H9 (cell line): ENCODE data around the gene WDFY3. TPM values are rescaled to one million over a fixed set of nuclear protein-coding genes. Genes with fewer than 3 reads are reported as not detected.

Source experiments
- DNase-seq: peaks from one replicate; pipeline ENCODE4 v3.0.0-alpha.2; 2017
- H2AFZ ChIP-seq: one replicate; pipeline ENCODE4 v1.6.1; 2013; ENCODE audit warnings: mild to moderate bottlenecking, low read length, control low read depth, moderate library complexity
- H2AK5ac ChIP-seq: 2 replicates; pipeline ENCODE4 v1.6.1; 2013; ENCODE audit warnings: low read length, control low read depth, mixed read lengths; ENCODE audit not compliant: insufficient read length
- H2BK120ac ChIP-seq: one replicate; pipeline ENCODE4 v1.6.1; 2013; ENCODE audit warnings: low read depth, mild to moderate bottlenecking, low read length, control low read depth, inconsistent platforms; ENCODE audit not compliant: poor library complexity, severe bottlenecking
- H2BK12ac ChIP-seq: 2 replicates; pipeline ENCODE4 v1.6.1; 2013; ENCODE audit warnings: low read length, control low read depth, mixed read lengths, low read depth; ENCODE audit not compliant: insufficient read length
- H2BK15ac ChIP-seq: 2 replicates; pipeline ENCODE4 v1.6.1; 2013; ENCODE audit warnings: low read depth, low read length, control low read depth
- H2BK20ac ChIP-seq: one replicate; pipeline ENCODE4 v1.6.1; 2013; ENCODE audit warnings: low read depth, mild to moderate bottlenecking, low read length, control low read depth, inconsistent platforms; ENCODE audit not compliant: poor library complexity, severe bottlenecking
- H2BK5ac ChIP-seq: 2 replicates; pipeline ENCODE4 v1.6.1; 2013; ENCODE audit warnings: low read length, control low read depth, mixed read lengths; ENCODE audit not compliant: insufficient read length
- H3K14ac ChIP-seq: 2 replicates; pipeline ENCODE4 v1.6.1; 2013; ENCODE audit warnings: low read length, control low read depth; ENCODE audit not compliant: insufficient read depth
- H3K18ac ChIP-seq: 2 replicates; pipeline ENCODE4 v1.6.1; 2013; ENCODE audit warnings: low read depth, mild to moderate bottlenecking, mixed read lengths, low read length, control low read depth; ENCODE audit not compliant: insufficient read length
- H3K23ac ChIP-seq: 2 replicates; pipeline ENCODE4 v1.6.1; 2013; ENCODE audit warnings: low read length, control low read depth, mixed read lengths, low read depth; ENCODE audit not compliant: insufficient read length
- H3K23me2 ChIP-seq: 2 replicates; pipeline ENCODE4 v1.6.1; 2013; ENCODE audit warnings: low read depth, mild to moderate bottlenecking, mixed read lengths, low read length, control low read depth; ENCODE audit not compliant: insufficient read length, poor library complexity, severe bottlenecking
- H3K27ac ChIP-seq: 2 replicates; pipeline ENCODE4 v1.5.1; 2013; ENCODE audit warnings: low read length, control low read depth, mixed read lengths, low read depth; ENCODE audit not compliant: insufficient read length
- H3K27me3 ChIP-seq: 2 replicates; pipeline ENCODE4 v1.6.1; 2013; ENCODE audit warnings: low read length, control low read depth, inconsistent platforms; ENCODE audit not compliant: insufficient read depth
- H3K4ac ChIP-seq: 2 replicates; pipeline ENCODE4 v1.6.1; 2013; ENCODE audit warnings: low read depth, mild to moderate bottlenecking, control low read depth, inconsistent platforms, low read length, moderate library complexity
- H3K4me1 ChIP-seq: 2 replicates; pipeline ENCODE4 v1.6.1; 2013; ENCODE audit warnings: low read length, control low read depth, inconsistent platforms; ENCODE audit not compliant: insufficient read depth
- H3K4me2 ChIP-seq: 2 replicates; pipeline ENCODE4 v1.6.1; 2013; ENCODE audit warnings: low read length, control low read depth, mixed read lengths; ENCODE audit not compliant: insufficient read length, insufficient read depth
- H3K56ac ChIP-seq: 2 replicates; pipeline ENCODE4 v1.6.1; 2013; ENCODE audit warnings: low read depth, mild to moderate bottlenecking, mixed read lengths, low read length, control low read depth; ENCODE audit not compliant: insufficient read length
- H3K79me1 ChIP-seq: 2 replicates; pipeline ENCODE4 v1.6.1; 2013; ENCODE audit warnings: low read depth, mild to moderate bottlenecking, moderate library complexity, low read length, control low read depth, inconsistent platforms; ENCODE audit not compliant: insufficient read depth, poor library complexity, severe bottlenecking
- H3K79me2 ChIP-seq: 2 replicates; pipeline ENCODE4 v1.6.1; 2013; ENCODE audit warnings: low read length, control low read depth, inconsistent platforms; ENCODE audit not compliant: insufficient read depth
- H3K9ac ChIP-seq: 2 replicates; pipeline ENCODE4 v1.6.1; 2013; ENCODE audit warnings: low read length, control low read depth, mixed read lengths; ENCODE audit not compliant: insufficient read length; ENCODE audit errors: extremely low read depth
- H3K9me3 ChIP-seq: one replicate; pipeline ENCODE4 v1.6.1; 2013; ENCODE audit warnings: low read depth, low read length, inconsistent platforms; ENCODE audit not compliant: control insufficient read depth
- H3T11ph ChIP-seq: one replicate; pipeline ENCODE4 v1.6.1; 2013; ENCODE audit warnings: mild to moderate bottlenecking, low read length, control low read depth, inconsistent platforms
- H4K20me1 ChIP-seq: one replicate; pipeline ENCODE4 v1.6.1; 2013; ENCODE audit not compliant: control insufficient read depth, insufficient read length, insufficient read depth
- H4K5ac ChIP-seq: 2 replicates; pipeline ENCODE4 v1.6.1; 2013; ENCODE audit warnings: low read depth, mild to moderate bottlenecking, mixed read lengths, low read length, control low read depth; ENCODE audit not compliant: insufficient read length
- H4K8ac ChIP-seq: replicated peaks from 2 replicates; pipeline ENCODE4 v1.6.1; 2013; ENCODE audit warnings: low read length, control low read depth, mixed read lengths, low read depth; ENCODE audit not compliant: insufficient read length
- H4K91ac ChIP-seq: 2 replicates; pipeline ENCODE4 v1.6.1; 2013; ENCODE audit warnings: low read depth, mild to moderate bottlenecking, moderate library complexity, mixed read lengths, low read length, control low read depth; ENCODE audit not compliant: insufficient read length
- H3K27ac Mint-ChIP-seq, 3 experiments: 2 replicates in 2 of 3; 3 replicates in 1 of 3; pipeline ENCODE4 v1.8.0; 2020 to 2021; ENCODE audit warnings: mixed read lengths in 3 of 3, mild to moderate bottlenecking in 1 of 3, moderate library complexity in 1 of 3
- H3K27me3 Mint-ChIP-seq: 2 replicates; pipeline ENCODE4 v1.8.0; 2021; ENCODE audit warnings: low read depth, mild to moderate bottlenecking, moderate library complexity, mixed read lengths
- H3K36me3 Mint-ChIP-seq, 3 experiments: 2 replicates in 2 of 3; 3 replicates in 1 of 3; pipeline ENCODE4 v1.8.0; 2020 to 2021; ENCODE audit warnings: low read depth in 3 of 3, mixed read lengths in 3 of 3; ENCODE audit not compliant: insufficient read depth in 1 of 3
- H3K4me1 Mint-ChIP-seq, 2 experiments: 2 replicates each; pipeline ENCODE4 v1.8.0; 2020; ENCODE audit warnings: mixed read lengths in 2 of 2
- H3K4me3 Mint-ChIP-seq, 2 experiments: 2 replicates in 1 of 2; 3 replicates in 1 of 2; pipeline ENCODE4 v1.8.0; 2020 to 2021; ENCODE audit warnings: mild to moderate bottlenecking in 2 of 2, mixed read lengths in 2 of 2, moderate library complexity in 1 of 2
- H3K9me3 Mint-ChIP-seq, 2 experiments: 2 replicates in 1 of 2; 3 replicates in 1 of 2; pipeline ENCODE4 v1.8.0; 2020; ENCODE audit warnings: mild to moderate bottlenecking in 2 of 2, mixed read lengths in 2 of 2, moderate library complexity in 1 of 2
- WGBS: extraction: QIAGEN DNeasy Blood & Tissue Kit; methylation state at CpG from one replicate; pipeline ENCODE4 v1.1.7; 2013; ENCODE audit warnings: missing lambda C conversion rate, low lambda C conversion rate, mixed read lengths; ENCODE audit not compliant: insufficient read length; ENCODE audit errors: extremely low coverage; 5-methylcytosine and 5-hydroxymethylcytosine counted together
- total RNA-seq: library from RNA; stranded (reverse); gene quantifications from 2 replicates; pipeline ENCODE4 v1.2.1, GENCODE V29; 2021
- TF ChIP-seq, protein P1 (sequence below): fragments of 200-600 bp; sonication (generic); conservative IDR thresholded peaks from 3 replicates; pipeline ENCODE4 v1.8.0; 2021; ENCODE audit warnings: antibody characterized with exemption, mild to moderate bottlenecking

The WDFY3 gene
- total RNA-seq, 1 experiment from 2014 or later: 54.6 TPM

DNA sequence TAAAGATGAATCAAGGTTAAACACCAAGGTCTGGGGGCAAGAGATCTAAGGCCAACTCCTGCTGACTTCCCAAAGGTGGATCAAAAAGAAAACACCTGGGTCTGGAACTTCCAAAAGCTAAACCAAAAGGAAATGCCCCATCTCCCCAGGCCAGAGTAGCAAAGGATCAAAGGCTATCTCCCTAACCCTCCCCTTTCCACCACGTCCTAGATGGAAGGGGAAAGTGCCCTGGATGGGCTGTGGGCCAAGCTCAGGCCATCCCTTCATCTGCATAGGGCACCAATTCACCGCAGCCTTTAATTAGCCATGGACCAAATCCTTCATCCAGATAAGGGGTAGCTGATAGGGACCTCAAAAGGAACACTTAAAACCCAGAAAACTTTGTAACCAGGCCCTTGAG lies 100.2 kb downstream of the WDFY3 start:
- peaks cover 46 to 53% of the 10 kb centered on the region in 2 experiments for H3K4me1 Mint-ChIP-seq

More for the DNA sequence above, 100.2 kb downstream of the WDFY3 start:
- Mint-ChIP-seq H3K27me3 (no peaks in the 10 kb centered on the region), H3K27ac (0 out of 7 replicates have a peak overlapping the region, but pooled peaks of 2 of the 3 experiments have one; percentile 28 to 89), H3K4me3 (no peak overlapping the region; a peak in 1 of 5 replicates), H3K36me3 (peaks cover 0 to 3% (median 0%) of the 10 kb centered on the region in 3 experiments; a peak in 1 of 7 replicates), H3K9me3 (no peaks in the 10 kb centered on the region)
- Histone ChIP-seq H3K18ac (no peak overlapping the region), H3K9ac (no peak overlapping the region), H2BK20ac (no peak overlapping the region), H2AK5ac (no peak overlapping the region), H3K23ac (no peak overlapping the region), H3K9me3 (no peaks in the 10 kb centered on the region), H4K20me1 (peaks cover 3% of the 10 kb centered on the region), H3K23me2 (no peaks in the 10 kb centered on the region), H3K14ac (no peak overlapping the region), H3K27ac (no peak overlapping the region), H2BK5ac (no peak overlapping the region), H3K27me3 (no peaks in the 10 kb centered on the region), H2BK120ac (no peak overlapping the region), H3K56ac (no peak overlapping the region), H3K79me2 (peaks cover 12% of the 10 kb centered on the region; the same call in 1 of the 2 replicates), H4K91ac (no peak overlapping the region), H4K8ac (no peak overlapping the region), H3T11ph (no peak overlapping the region), H3K4me2 (no peak overlapping the region), H2AFZ (no peak overlapping the region), H2BK15ac (no peak overlapping the region), H3K79me1 (no peaks in the 10 kb centered on the region), H4K5ac (no peak overlapping the region), H3K4me1 (peaks cover 7% of the 10 kb centered on the region), H3K4ac (no peak overlapping the region), H2BK12ac (no peak overlapping the region)
- no peak for DNase-seq
- WGBS: no CpG with 5 or more reads among the region's 2 CpGs
- TF ChIP-seq, protein P1, sequence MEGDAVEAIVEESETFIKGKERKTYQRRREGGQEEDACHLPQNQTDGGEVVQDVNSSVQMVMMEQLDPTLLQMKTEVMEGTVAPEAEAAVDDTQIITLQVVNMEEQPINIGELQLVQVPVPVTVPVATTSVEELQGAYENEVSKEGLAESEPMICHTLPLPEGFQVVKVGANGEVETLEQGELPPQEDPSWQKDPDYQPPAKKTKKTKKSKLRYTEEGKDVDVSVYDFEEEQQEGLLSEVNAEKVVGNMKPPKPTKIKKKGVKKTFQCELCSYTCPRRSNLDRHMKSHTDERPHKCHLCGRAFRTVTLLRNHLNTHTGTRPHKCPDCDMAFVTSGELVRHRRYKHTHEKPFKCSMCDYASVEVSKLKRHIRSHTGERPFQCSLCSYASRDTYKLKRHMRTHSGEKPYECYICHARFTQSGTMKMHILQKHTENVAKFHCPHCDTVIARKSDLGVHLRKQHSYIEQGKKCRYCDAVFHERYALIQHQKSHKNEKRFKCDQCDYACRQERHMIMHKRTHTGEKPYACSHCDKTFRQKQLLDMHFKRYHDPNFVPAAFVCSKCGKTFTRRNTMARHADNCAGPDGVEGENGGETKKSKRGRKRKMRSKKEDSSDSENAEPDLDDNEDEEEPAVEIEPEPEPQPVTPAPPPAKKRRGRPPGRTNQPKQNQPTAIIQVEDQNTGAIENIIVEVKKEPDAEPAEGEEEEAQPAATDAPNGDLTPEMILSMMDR: no peak
